ENCODE results near the gene UST.
"Not testable (repeated sequence)": the region's sequence is repeated elsewhere in the genome, so short reads cannot be mapped to it uniquely, and the experiment has no call there.

Gene UST

GRCh38 chr6:148947621-148948444 lies 201.0 kb downstream of the UST start:
- peak; percentile 76 for TF ChIP-seq CTCF (IDR thresholded peaks at IDR 0.05; ENCODE audit: extremely low read depth, missing control alignments)
- peak; percentile 67 for DNase-seq (ENCODE audit: low spot score)

GRCh38 chr6:148951662-148952061 lies 204.8 kb downstream of the UST start:
- no peak for DNase-seq (ENCODE audit: low spot score)
- no peak for TF ChIP-seq CTCF (IDR thresholded peaks at IDR 0.05; ENCODE audit: extremely low read depth, missing control alignments)

GRCh38 chr6:148952147-148953035 lies 205.6 kb downstream of the UST start:
- no peak for TF ChIP-seq CTCF (IDR thresholded peaks at IDR 0.05; ENCODE audit: extremely low read depth, missing control alignments)
- DNase-seq (ENCODE audit: low spot score), result no peak

GRCh38 chr6:148954461-148954860 lies 207.6 kb downstream of the UST start:
- TF ChIP-seq CTCF (IDR thresholded peaks at IDR 0.05; ENCODE audit: extremely low read depth, missing control alignments), result no peak
- no peak for DNase-seq (ENCODE audit: low spot score)

GRCh38 chr6:148954934-148955333 lies 208.1 kb downstream of the UST start:
- DNase-seq (ENCODE audit: low spot score), result no peak
- no peak for TF ChIP-seq CTCF (IDR thresholded peaks at IDR 0.05; ENCODE audit: extremely low read depth, missing control alignments)

GRCh38 chr6:148955441-148955840 lies 208.6 kb downstream of the UST start:
- no peak for TF ChIP-seq CTCF (IDR thresholded peaks at IDR 0.05; ENCODE audit: extremely low read depth, missing control alignments)
- no peak for DNase-seq (ENCODE audit: low spot score)

GRCh38 chr6:148956163-148956562 lies 209.3 kb downstream of the UST start:
- DNase-seq (ENCODE audit: low spot score), result not testable (repeated sequence)

All from GM20000 (cell line).